ENCODE data around the gene RAPGEF3.

The RAPGEF3 gene

GRCh38 chr12:47686645-47687240, 71.9 kb downstream of the RAPGEF3 start:
- no peak for DNase-seq (ENCODE audit: low read depth)

All from activated T-helper 1 cell treated with Interleukin-2 at 50 U/mL for 16 hours (primary cell).